Neuronal stem cell (in vitro differentiated cells): ENCODE data around the gene IGSF21.
A peak's percentile ranks its signal among the peaks of the same experiment; 100 is the strongest.

ENCODE experiments used
- DNase-seq: peaks from one replicate; pipeline ENCODE4 v3.0.0-alpha.2; 2013; ENCODE audit warnings: low spot score
- H2AFZ ChIP-seq: one replicate; pipeline ENCODE4 v1.6.1; 2013; ENCODE audit warnings: mild to moderate bottlenecking, low read length, inconsistent platforms
- H2AK5ac ChIP-seq: 2 replicates; pipeline ENCODE4 v1.6.1; 2013; ENCODE audit warnings: low read depth, mild to moderate bottlenecking, inconsistent platforms, low read length, moderate library complexity, mixed read lengths
- H2BK120ac ChIP-seq: 2 replicates; pipeline ENCODE4 v1.6.1; 2013; ENCODE audit warnings: low read depth, mild to moderate bottlenecking, inconsistent platforms, low read length, moderate library complexity, mixed read lengths
- H2BK12ac ChIP-seq: one replicate; pipeline ENCODE4 v1.6.1; 2013; ENCODE audit warnings: low read length, inconsistent platforms
- H2BK15ac ChIP-seq: 2 replicates; pipeline ENCODE4 v1.6.1; 2013; ENCODE audit warnings: mild to moderate bottlenecking, low read length, inconsistent platforms, mixed read lengths
- H2BK5ac ChIP-seq: one replicate; pipeline ENCODE4 v1.6.1; 2013; ENCODE audit warnings: inconsistent platforms, mild to moderate bottlenecking, low read length, moderate library complexity
- H3K14ac ChIP-seq: one replicate; pipeline ENCODE4 v1.6.1; 2013; ENCODE audit warnings: low read length, inconsistent platforms
- H3K18ac ChIP-seq: 2 replicates; pipeline ENCODE4 v1.6.1; 2013; ENCODE audit warnings: low read length, inconsistent platforms
- H3K23ac ChIP-seq: 2 replicates; pipeline ENCODE4 v1.6.1; 2013; ENCODE audit warnings: low read depth, mild to moderate bottlenecking, mixed read lengths, low read length, inconsistent platforms; ENCODE audit not compliant: poor library complexity
- H3K27ac ChIP-seq: replicated peaks from 3 replicates; pipeline ENCODE4 v1.5.1; 2013; ENCODE audit warnings: low read length, inconsistent platforms
- H3K27me3 ChIP-seq, 3 experiments: 2 replicates each; pipeline ENCODE4 v1.6.1; 2013; ENCODE audit warnings: low read length in 3 of 3, mild to moderate bottlenecking in 2 of 3, inconsistent platforms in 1 of 3, low read depth in 1 of 3, mixed read lengths in 1 of 3, moderate library complexity in 1 of 3; ENCODE audit not compliant: control insufficient read depth in 3 of 3, insufficient read depth in 3 of 3
- H3K36me3 ChIP-seq, 2 donors: replicated peaks in 1 of 2; 2 replicates each; pipeline ENCODE4 v1.6.1; 2013; ENCODE audit warnings: low read length in 2 of 2; ENCODE audit not compliant: control insufficient read depth in 2 of 2, insufficient read depth in 2 of 2
- H3K4ac ChIP-seq: 2 replicates; pipeline ENCODE4 v1.6.1; 2013; ENCODE audit warnings: inconsistent platforms, mild to moderate bottlenecking, low read length, moderate library complexity
- H3K4me1 ChIP-seq, 2 donors: 1 replicate in 1 of 2; 2 replicates in 1 of 2; pipeline ENCODE4 v1.6.1; 2013; ENCODE audit warnings: low read length in 2 of 2, low read depth in 1 of 2; ENCODE audit not compliant: control insufficient read depth in 2 of 2, insufficient read depth in 1 of 2
- H3K4me2 ChIP-seq: one replicate; pipeline ENCODE4 v1.6.1; 2013; ENCODE audit warnings: mild to moderate bottlenecking, low read length, inconsistent platforms; ENCODE audit not compliant: insufficient read depth, poor library complexity, severe bottlenecking
- H3K4me3 ChIP-seq, 2 donors: 2 replicates each; pipeline ENCODE4 v1.5.1; 2013; ENCODE audit warnings: low read length in 2 of 2, mild to moderate bottlenecking in 2 of 2, inconsistent platforms in 1 of 2, moderate library complexity in 1 of 2
- H3K79me1 ChIP-seq: one replicate; pipeline ENCODE4 v1.6.1; 2013; ENCODE audit warnings: low read depth, mild to moderate bottlenecking, inconsistent platforms, low read length, moderate library complexity
- H3K9ac ChIP-seq: one replicate; pipeline ENCODE4 v1.6.1; 2013; ENCODE audit warnings: mild to moderate bottlenecking, low read depth, low read length, inconsistent platforms; ENCODE audit not compliant: poor library complexity
- H3K9me3 ChIP-seq, 2 donors: replicated peaks in 1 of 2; 2 replicates each; pipeline versions ENCODE3 to v1.6.1; 2013; ENCODE audit warnings: low read length in 2 of 2, mild to moderate bottlenecking in 2 of 2, inconsistent platforms in 1 of 2, low read depth in 1 of 2, mixed read lengths in 1 of 2, moderate library complexity in 1 of 2; ENCODE audit not compliant: control insufficient read depth in 2 of 2, insufficient read depth in 1 of 2
- H4K8ac ChIP-seq: one replicate; pipeline ENCODE4 v1.6.1; 2013; ENCODE audit warnings: low read depth, mild to moderate bottlenecking, inconsistent platforms, low read length, moderate library complexity
- H4K91ac ChIP-seq: one replicate; pipeline ENCODE4 v1.6.1; 2013; ENCODE audit warnings: low read length, low read depth, mild to moderate bottlenecking, inconsistent platforms; ENCODE audit not compliant: poor library complexity
- WGBS, 2 donors: extraction: QIAGEN DNeasy Blood & Tissue Kit; methylation state at CpG; one replicate each; pipeline ENCODE4 v1.1.7; 2013; ENCODE audit warnings: missing lambda C conversion rate in 2 of 2, mixed read lengths in 1 of 2; ENCODE audit not compliant: insufficient read length in 2 of 2, insufficient replicate concordance in 1 of 2; ENCODE audit errors: extremely low coverage in 2 of 2; 5-methylcytosine and 5-hydroxymethylcytosine counted together

Gene IGSF21

GRCh38 chr1:18289597-18289996, 182.0 kb downstream of the IGSF21 start:
- WGBS, 2 donors: no CpG with 5 or more reads among the region's 2 CpGs
- DNase-seq: no peak
- no peaks in the 10 kb centered on the region for H3K36me3 ChIP-seq
- H3K27ac ChIP-seq: no peak overlapping the region
- H3K9ac ChIP-seq: no peak overlapping the region
- peaks cover 0 to 29% (median 4%) of the 10 kb centered on the region in 3 experiments for H3K27me3 ChIP-seq
- no peak overlapping the region for H2BK120ac ChIP-seq
- H3K4ac ChIP-seq: no peak overlapping the region
- no peak overlapping the region for H3K23ac ChIP-seq
- H3K14ac ChIP-seq: no peak overlapping the region
- no peak overlapping the region for H4K8ac ChIP-seq
- H3K9me3 ChIP-seq: no peaks in the 10 kb centered on the region
- peak overlapping the region; percentile 71 for H2AK5ac ChIP-seq
- H4K91ac ChIP-seq: no peak overlapping the region
- no peak overlapping the region for H2AFZ ChIP-seq
- H3K79me1 ChIP-seq: no peaks in the 10 kb centered on the region
- no peak overlapping the region for H2BK12ac ChIP-seq
- H3K4me2 ChIP-seq: no peak overlapping the region
- no peak overlapping the region for H2BK15ac ChIP-seq
- H3K18ac ChIP-seq: no peak overlapping the region
- H3K4me1 ChIP-seq: peaks cover 0 to 11% of the 10 kb centered on the region in 2 donors
- H2BK5ac ChIP-seq: no peak overlapping the region
- H3K4me3 ChIP-seq: no peak overlapping the region

- Histone ChIP-seq H2AFZ (no peak overlapping the region), H3K36me3 (no peaks in the 10 kb centered on the region), H3K14ac (peak overlapping the region; percentile 91), H3K23ac (peak overlapping the region; percentile 29), H3K79me1 (no peaks in the 10 kb centered on the region), H2BK5ac (no peak overlapping the region), H4K91ac (no peak overlapping the region), H3K27me3 (peaks cover 0 to 18% (median 4%) of the 10 kb centered on the region in 3 experiments), H2BK120ac (peak overlapping the region; percentile 67), H2BK15ac (peak overlapping the region; percentile 62), H2BK12ac (no peak overlapping the region), H3K4me3 (no peak overlapping the region), H3K9me3 (no peaks in the 10 kb centered on the region), H4K8ac (no peak overlapping the region), H2AK5ac (peak overlapping the region; percentile 71), H3K27ac (no peak overlapping the region), H3K4me1 (peaks cover 0 to 10% of the 10 kb centered on the region in 2 donors), H3K9ac (no peak overlapping the region), H3K4me2 (no peak overlapping the region), H3K4ac (no peak overlapping the region), H3K18ac (peak overlapping the region; percentile 86)
- no CpG with 5 or more reads among the region's 27 CpGs for WGBS, 2 donors
- DNase-seq: no peak
Observed at GRCh38 chr1:18290740-18291412, 183.3 kb downstream of the IGSF21 start.

GRCh38 chr1:18292531-18292930, 184.9 kb downstream of the IGSF21 start:
- Histone ChIP-seq H3K36me3 (no peaks in the 10 kb centered on the region), H3K14ac (no peak overlapping the region), H4K8ac (no peak overlapping the region), H3K4ac (no peak overlapping the region), H3K79me1 (no peaks in the 10 kb centered on the region), H2AK5ac (peak overlapping the region; percentile 50), H3K4me2 (no peak overlapping the region), H2BK5ac (peak overlapping the region; percentile 6), H3K9me3 (no peaks in the 10 kb centered on the region), H3K18ac (peak overlapping the region; percentile 15), H3K27me3 (peaks cover 0 to 18% (median 4%) of the 10 kb centered on the region in 3 experiments), H3K9ac (no peak overlapping the region), H2BK120ac (no peak overlapping the region), H3K27ac (no peak overlapping the region), H3K23ac (peak overlapping the region; percentile 37), H2BK15ac (no peak overlapping the region), H4K91ac (no peak overlapping the region), H2BK12ac (no peak overlapping the region), H3K4me3 (no peak overlapping the region), H2AFZ (no peak overlapping the region), H3K4me1 (peaks cover 0 to 10% of the 10 kb centered on the region in 2 donors)
- no CpG with 5 or more reads among the region's 7 CpGs for WGBS, 2 donors
- no peak for DNase-seq

- Histone ChIP-seq H2BK120ac (no peak overlapping the region), H3K9ac (no peak overlapping the region), H3K4me2 (no peak overlapping the region), H3K4ac (no peak overlapping the region), H3K79me1 (no peaks in the 10 kb centered on the region), H3K23ac (no peak overlapping the region), H2BK5ac (no peak overlapping the region), H2AFZ (no peak overlapping the region), H4K8ac (no peak overlapping the region), H3K27me3 (peaks cover 0 to 18% (median 4%) of the 10 kb centered on the region in 3 experiments), H2BK15ac (no peak overlapping the region), H3K36me3 (no peaks in the 10 kb centered on the region), H3K27ac (no peak overlapping the region), H3K9me3 (no peaks in the 10 kb centered on the region), H2BK12ac (no peak overlapping the region), H3K4me3 (no peak overlapping the region), H4K91ac (no peak overlapping the region), H3K18ac (no peak overlapping the region), H3K4me1 (peaks cover 0 to 10% of the 10 kb centered on the region in 2 donors), H3K14ac (no peak overlapping the region), H2AK5ac (no peak overlapping the region)
- WGBS, 2 donors: no CpG with 5 or more reads among the region's 6 CpGs
- DNase-seq: no peak
Observed at GRCh38 chr1:18293291-18293690, 185.7 kb downstream of the IGSF21 start.
